GM12892 (cell line): ENCODE results near the gene KAZN.
A peak's percentile ranks its signal among the peaks of the same experiment; 100 is the strongest.

Source experiments
- DNase-seq: peaks from one replicate; pipeline ENCODE4 v3.0.0; 2011; ENCODE audit not compliant: insufficient read length
- FAIRE-seq: peaks from 2 replicates; lab custom pipeline; 2011; peaks lifted over from hg19 to GRCh38; lab: Jason Lieb, UNC
- POLR2A ChIP-seq: IDR thresholded peaks from 2 replicates; pipeline ENCODE4 v1.6.1; 2011; ENCODE audit warnings: low read depth, low read length, control low read depth
- POLR2AphosphoS5 ChIP-seq: IDR thresholded peaks from 2 replicates; pipeline ENCODE4 v1.6.1; 2011; ENCODE audit warnings: low read depth, low read length, control low read depth
- TAF1 ChIP-seq: IDR thresholded peaks from 2 replicates; pipeline ENCODE4 v1.6.1; 2011; ENCODE audit warnings: low read depth, mild to moderate bottlenecking, control low read depth, low read length, borderline replicate concordance

The KAZN gene

DNA sequence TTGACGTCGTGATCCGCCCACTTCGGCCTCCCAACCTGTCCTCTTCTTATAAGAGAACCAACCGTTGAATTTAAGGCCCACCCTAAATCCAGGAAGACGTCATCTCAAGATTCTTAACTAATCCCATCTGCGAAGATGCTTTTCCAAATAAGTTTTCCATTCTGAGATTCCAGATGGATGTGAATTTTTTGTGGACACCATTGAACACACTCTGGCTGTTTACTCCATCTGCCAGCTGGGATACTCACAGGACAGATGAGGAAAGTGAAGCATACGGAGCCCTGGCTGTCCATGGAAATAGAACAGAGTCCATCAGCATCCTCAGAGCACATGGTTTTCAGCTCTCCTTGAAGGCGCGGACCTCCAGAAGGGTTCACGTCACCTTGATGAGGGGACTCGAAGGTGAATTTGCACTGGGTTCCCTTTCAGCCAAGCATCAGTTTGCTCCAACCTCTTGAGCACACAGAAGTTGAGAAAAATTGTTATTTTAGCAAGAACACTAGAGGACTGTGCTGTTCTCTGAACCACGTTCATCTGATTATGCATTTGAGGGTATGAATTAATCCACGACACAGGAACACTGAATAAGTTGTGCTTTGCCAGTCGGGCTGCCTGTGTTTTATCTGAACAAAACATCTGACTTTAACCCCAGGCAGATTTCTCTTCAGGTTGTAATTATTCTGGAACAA lies 68.6 kb downstream of the KAZN start:
- FAIRE-seq (no peak), DNase-seq (no peak)

DNA sequence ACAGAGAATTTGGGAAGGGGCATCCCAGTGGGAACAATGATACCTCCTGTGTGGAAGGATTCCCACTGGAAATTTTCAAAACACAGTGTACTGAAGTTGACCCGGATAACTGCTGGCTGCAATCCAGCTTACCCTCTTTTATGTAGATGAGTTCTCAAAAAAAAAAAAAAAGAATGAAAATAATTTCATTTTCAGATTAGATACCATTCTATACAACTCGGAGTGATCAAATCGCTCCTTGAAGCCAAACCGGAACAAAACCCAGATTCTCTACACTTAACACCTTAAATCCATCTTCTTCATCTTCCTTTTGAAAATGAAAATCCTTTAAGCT lies 69.1 kb downstream of the KAZN start:
- TF ChIP-seq TAF1 (no peak), POLR2AphosphoS5 (no peak), POLR2A (no peak)
- DNase-seq (no peak), FAIRE-seq (no peak)

More for the DNA sequence above, 68.6 kb downstream of the KAZN start:
- TF ChIP-seq POLR2AphosphoS5 = no peak
- no peak for TF ChIP-seq TAF1
- TF ChIP-seq POLR2A = no peak

DNA sequence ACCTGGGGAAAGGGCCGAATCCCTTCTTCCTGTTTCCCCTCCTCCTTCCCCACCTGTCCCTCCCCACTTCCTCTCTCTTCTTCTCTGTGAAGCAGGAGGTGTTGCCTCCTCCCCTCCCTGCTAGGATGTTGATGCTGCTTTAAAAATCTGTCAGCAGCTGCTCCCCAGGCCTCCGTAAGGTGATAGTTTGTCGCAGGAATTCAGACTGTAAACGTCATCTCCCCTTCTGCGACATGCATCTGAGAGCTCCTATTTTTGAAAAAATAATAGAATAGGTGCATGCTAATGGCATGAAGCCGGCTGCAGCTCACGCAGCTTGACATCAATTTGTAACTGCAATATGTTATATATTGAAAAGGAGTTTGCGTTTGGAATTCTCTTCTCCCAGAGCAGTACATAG lies 70.1 kb downstream of the KAZN start:
- FAIRE-seq = no peak
- TF ChIP-seq POLR2AphosphoS5 = no peak
- TF ChIP-seq POLR2A = no peak
- no peak for TF ChIP-seq TAF1
- no peak for DNase-seq

DNA sequence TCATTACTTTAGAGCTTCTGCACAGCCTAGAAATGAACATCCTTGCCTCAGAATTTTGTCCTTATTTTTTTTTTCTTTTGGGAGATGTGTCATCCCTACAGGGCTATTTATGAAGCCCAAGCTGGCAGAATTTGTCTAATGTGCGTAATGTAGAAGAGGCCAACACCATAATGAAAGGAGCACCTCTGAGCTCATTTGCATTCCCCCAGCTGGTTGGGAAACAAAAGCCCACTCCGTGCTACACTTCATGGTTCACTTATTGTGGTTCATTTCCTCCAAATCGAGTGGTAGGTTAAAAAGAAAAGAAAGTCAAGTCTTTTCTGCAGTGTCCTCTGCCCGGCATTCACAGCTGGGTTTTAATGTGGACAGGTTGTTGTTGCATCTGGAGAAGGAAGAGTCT lies 73.5 kb downstream of the KAZN start:
- DNase-seq (no peak), FAIRE-seq (peak; percentile 86)
- TF ChIP-seq POLR2AphosphoS5 (no peak), POLR2A (no peak), TAF1 (no peak)

DNA sequence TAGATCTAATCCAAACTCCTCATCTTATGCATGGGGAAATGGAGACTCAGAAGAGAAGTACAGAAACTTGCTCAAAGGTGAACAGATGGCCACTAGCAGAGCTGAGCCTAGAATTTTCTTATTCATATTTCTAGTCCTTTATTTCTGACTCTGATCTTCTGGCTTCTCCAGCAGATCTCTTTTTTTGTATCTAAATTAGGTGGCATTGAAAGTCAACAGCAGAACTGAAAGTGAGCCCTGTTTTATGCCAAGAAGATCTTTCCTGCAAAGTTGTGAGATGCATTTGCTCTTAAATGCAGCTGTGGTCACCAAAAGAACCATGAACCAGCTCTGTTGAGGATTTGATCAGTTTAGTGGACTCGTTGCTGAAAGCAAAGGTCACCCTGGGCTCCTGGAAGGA lies 75.5 kb downstream of the KAZN start:
- FAIRE-seq (no peak), DNase-seq (no peak)
- TF ChIP-seq TAF1 (no peak), POLR2A (no peak), POLR2AphosphoS5 (no peak)

DNA sequence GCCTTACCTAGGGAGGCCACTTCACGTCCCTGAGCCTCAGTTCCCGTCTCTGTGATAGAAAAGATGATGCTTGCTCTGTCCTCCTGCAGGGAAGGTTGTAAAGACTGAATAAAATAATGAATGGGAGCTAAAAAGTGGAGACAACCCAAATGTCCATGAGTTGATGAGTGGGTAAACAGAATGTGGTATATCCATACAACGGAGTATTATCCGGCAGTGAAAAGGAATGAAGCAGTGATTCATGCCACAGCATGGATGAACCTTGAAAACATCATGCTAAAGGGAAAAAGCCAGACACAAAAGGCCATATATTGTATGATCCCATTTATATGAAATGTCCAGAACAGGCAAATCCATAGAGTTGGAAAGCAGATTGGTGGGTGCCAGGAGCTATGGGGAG lies 77.9 kb downstream of the KAZN start:
- FAIRE-seq = no peak
- DNase-seq = no peak
- TF ChIP-seq TAF1 (no peak), POLR2AphosphoS5 (no peak), POLR2A (no peak)

DNA sequence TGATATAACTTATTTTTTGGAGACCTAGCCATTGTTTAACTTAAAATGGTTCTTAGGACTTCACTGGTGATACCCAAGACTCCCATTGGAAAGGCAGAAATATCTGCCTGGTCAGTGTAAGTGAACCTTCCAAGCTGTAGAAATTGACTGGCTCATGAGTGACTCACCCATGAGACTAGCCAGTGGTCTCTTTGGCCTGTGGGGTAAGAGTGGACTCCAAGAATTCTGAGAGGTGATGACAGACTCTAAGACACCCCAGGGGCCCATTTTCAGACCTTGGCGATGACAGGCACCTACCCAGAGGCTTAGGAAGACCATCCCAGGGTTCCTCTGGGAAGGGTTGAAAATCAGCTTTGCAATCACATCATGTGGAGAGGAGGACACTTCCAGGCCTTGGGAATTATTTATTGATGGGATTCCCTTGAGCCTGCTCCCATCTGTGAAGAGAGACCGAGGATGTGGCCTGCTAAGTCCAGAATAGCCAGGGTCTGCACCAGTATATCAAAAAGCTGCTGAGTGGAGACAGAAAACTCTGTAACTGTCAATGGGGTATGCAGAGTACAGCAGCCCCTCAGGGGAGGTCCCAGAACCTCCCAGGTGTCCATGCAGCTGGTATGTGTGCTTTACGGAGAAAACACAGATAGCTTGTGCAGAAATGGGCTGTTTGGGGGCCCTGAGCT lies 78.9 kb downstream of the KAZN start:
- no peak for FAIRE-seq
- no peak for DNase-seq
- TF ChIP-seq POLR2AphosphoS5 = no peak
- TF ChIP-seq POLR2A = no peak
- no peak for TF ChIP-seq TAF1

DNA sequence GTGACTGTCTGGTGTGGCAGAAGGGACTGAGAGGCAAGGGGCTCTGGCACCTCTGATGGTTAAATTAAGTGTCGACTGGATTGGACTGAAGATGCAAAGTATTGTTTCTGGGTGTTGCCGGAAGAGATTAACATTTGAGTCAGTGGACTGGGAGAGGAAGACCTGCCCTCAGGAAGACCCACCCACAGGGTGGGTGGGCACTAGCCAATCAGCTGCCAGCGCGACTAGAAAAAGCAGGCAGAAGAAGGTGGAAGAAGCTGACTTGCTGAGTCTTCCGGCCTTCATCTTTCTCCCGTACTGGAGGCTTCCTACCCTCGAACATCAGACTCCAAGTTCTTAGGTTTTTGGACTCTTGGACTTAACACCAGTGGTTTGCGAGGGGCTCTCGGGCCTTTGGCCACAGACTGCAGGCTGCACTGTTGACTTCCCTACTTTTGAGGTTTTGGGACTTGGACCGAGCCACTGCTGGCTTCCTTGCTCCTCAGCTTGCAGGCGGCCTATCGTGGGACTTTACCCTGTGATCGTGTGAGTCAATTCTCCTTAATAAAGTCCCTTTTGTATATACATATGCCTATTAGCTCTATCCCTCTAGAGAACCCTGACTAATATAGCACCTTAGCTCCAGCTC lies 79.6 kb downstream of the KAZN start:
- DNase-seq = no peak
- FAIRE-seq = no peak
- TF ChIP-seq POLR2A = no peak
- TF ChIP-seq TAF1 = no peak
- no peak for TF ChIP-seq POLR2AphosphoS5

DNA sequence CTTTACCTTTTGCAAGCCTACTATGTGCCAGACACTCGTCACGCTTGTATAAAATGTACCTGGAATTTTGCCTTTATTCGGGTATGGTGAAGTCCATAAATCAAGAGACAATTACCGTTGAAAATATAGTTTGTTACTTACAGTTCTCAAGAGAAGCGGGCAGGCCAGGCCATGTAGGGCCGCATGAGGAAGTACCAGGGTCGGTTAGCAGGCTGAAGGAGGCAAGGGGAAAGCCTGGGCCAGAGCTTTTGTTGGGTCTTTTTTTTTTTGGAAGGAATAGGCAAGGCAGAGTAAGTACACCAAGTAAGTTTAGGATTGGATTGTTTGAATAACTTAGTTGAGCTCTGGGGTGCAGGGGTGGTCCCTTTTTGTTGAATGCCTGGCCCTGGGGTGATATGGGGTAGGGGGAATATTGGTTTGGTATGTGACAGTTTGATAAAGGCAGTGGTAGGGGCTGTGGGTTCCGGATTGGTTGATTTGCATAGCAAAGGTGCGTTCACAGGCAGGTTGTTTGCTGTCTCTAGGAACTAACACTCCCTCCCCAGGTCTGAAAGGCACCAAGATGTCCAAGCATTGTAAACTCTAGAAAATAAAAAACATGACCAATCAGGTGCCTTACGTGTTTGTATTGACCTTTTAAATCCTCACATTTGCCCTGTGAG lies 80.7 kb downstream of the KAZN start:
- DNase-seq (no peak), FAIRE-seq (no peak)
- TF ChIP-seq POLR2A (no peak), TAF1 (no peak), POLR2AphosphoS5 (no peak)

DNA sequence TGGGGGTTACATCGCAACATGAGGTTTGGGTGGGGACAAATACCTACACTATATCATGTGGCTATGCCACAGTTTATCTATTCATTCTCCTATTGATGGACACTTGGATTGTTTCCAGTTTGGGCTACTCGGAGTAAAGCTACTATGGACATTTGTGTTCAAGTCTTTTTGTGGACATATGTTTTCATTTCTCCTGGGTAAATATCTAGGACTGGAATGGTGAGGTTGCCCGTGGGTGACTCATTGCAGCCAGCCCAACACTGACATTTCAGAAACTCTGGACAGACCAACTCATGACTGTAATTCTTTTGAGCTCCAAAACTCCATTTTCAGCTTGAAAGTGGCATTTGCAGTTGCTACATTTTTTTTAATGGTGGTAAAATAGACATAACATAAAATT lies 82.7 kb downstream of the KAZN start:
- no peak for TF ChIP-seq POLR2A
- TF ChIP-seq TAF1 = no peak
- no peak for TF ChIP-seq POLR2AphosphoS5
- DNase-seq = no peak
- FAIRE-seq = no peak

DNA sequence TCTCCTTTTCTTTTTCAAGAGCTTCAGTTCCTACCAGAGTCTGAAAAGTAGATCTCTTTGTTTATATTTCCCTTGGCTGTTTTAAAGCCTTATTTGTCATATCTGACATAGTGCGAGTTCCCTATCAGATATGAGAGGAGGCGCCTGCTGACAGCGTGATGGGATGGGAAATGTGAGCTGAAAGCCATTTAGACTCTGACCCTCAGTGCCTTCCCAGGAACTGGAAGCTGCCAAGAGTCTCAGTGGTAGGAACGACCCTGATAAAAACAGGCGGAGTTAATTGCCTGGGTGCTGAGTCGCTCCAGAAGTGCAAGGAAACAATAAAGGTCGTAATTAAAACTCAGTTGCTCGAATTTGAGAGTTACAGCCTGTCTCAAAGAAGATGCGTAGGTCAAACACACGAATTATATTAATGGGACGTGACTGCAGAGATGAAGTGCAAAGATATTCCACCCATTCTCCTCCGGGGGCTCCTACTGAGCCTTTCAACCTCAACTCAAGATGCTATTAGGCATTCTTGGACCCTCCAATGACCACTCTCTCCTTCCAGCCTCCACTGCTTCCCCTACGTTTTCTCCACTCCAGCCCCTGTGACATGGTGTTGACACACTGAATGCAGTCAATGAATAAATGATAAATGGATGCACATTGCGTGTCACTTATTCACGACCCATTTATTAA lies 84.6 kb downstream of the KAZN start:
- FAIRE-seq = no peak

More for the DNA sequence above, 84.6 kb downstream of the KAZN start:
- no peak for DNase-seq
- TF ChIP-seq TAF1 (no peak), POLR2AphosphoS5 (no peak), POLR2A (no peak)
